Kasumi-1 (cell line): ENCODE data around the gene SNED1.

ENCODE experiments used
- DNase-seq, 2 experiments: peaks; one replicate each; lab custom pipeline; 2025; lab: John Stamatoyannopoulos, UW

The SNED1 gene

GRCh38 chr2:241132538-241133435 is 134.4 kb downstream of the SNED1 start:
- no peak for DNase-seq

GRCh38 chr2:241133436-241133820 is 135.0 kb downstream of the SNED1 start:
- no peak for DNase-seq

- DNase-seq, result no peak
These were observed 136.3 kb downstream of the SNED1 start for GRCh38 chr2:241134711-241135110.

- DNase-seq, result no peak
These were observed 137.3 kb downstream of the SNED1 start for GRCh38 chr2:241135737-241136136.

GRCh38 chr2:241136191-241136590 is 137.8 kb downstream of the SNED1 start:
- no peak for DNase-seq

GRCh38 chr2:241136661-241137260 is 138.3 kb downstream of the SNED1 start:
- no peak for DNase-seq

GRCh38 chr2:241137276-241138190 is 139.1 kb downstream of the SNED1 start:
- DNase-seq, result no peak

GRCh38 chr2:241138471-241138870 is 140.1 kb downstream of the SNED1 start:
- DNase-seq, result no peak

- DNase-seq, result no peak
These were observed 141.4 kb downstream of the SNED1 start for GRCh38 chr2:241139531-241140444.

- DNase-seq, result no peak
These were observed 142.0 kb downstream of the SNED1 start for GRCh38 chr2:241140445-241140840.

- DNase-seq, result no peak
These were observed 142.9 kb downstream of the SNED1 start for GRCh38 chr2:241141214-241141770.

- DNase-seq, result no peak
These were observed 143.6 kb downstream of the SNED1 start for GRCh38 chr2:241142063-241142462.

- DNase-seq, result no peak
These were observed 144.2 kb downstream of the SNED1 start for GRCh38 chr2:241142593-241142992.
